GM19372 (cell line): ENCODE data around the gene SCYL1.
A peak's percentile ranks its signal among the peaks of the same experiment; 100 is the strongest.
"Not testable (repeated sequence)": the region's sequence is repeated elsewhere in the genome, so short reads cannot be mapped to it uniquely, and the experiment has no call there.

Source experiments
- ATAC-seq: cut with Tn5 transposase; IDR thresholded peaks from one replicate; pipeline ENCODE4 v1.9.1; 2021; ENCODE audit warnings: mild to moderate bottlenecking, low read depth, moderate library complexity; ENCODE audit not compliant: unreplicated experiment

Gene SCYL1

GRCh38 chr11:65564879-65565559, 40.1 kb downstream of the SCYL1 start:
- ATAC-seq, result not testable (repeated sequence)

DNA sequence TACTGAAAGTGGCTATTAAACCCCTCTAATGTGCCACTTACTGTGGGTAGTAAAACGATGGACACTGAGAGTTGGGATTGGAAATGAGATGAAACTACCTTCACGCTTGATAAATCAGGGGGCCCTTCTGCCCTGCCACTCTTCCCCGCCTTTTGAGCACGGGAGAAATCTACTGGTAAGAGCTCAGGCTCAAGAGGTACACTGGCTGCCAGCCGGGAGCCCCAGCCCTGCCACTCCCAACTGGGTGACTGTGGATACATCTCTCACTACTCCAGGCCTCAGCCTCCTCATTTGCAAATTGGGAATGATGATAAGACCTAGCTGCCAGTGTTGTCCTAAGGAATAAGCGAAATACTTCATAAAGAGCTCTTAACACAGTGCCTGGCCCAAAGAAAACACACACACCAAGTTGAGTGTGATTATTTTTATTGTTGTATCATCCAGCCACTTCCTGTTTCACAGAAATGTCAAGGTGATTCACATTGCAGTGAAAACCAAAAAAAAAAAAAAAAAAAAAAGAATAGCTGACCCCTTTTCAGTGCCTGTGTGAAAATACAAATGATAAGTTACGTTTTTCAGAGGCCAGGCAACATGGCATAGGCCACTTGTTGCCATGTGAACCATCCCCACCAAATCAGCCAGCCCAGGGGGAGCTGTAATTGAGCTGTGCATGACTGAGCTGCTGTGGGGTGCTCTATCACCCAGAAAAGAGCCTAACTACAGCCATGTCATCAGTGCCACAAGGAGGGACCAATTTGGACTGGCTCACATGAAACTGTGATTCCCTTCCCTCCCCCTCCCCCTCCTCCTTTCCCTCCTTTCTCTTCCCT, 41.0 kb downstream of the SCYL1 start:
- ATAC-seq, result no peak

DNA sequence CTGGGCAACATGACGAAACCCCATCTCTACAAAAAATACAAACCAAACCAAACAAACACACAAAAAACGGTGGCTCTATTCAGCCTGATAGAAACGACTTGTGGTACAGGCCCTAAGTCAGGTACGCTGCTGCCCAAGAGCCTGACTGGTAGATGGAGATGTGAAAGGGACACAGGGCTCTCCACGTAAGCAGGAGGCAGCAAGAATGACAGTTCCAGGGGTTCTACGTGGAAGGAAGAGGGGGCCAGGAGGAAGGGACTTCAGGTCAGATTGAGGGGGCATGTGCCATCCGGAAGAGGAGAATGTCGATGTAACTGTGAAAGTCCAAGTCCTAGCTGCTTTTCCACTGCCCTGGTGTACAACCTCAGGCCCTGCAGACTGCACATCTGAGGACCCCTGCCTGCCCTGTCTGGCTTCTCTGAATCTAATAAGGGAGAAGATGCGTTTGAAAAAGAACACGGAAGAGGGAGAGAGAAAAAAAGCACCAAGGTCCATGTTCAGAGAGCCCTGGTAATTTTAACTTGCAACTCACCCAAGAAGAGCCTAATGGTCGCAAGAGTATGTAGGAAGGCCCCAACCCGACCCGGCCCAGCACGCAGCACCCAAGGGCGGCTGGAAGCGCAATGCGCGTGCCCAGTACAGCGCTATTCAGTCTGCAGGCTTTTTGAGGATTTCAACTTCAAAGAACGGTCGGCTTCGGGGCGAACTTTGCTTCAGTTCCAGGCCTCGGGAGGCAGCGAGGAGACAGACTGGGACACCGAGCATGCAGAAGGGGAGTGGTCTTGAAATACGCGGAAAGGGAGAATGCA, 44.5 kb downstream of the SCYL1 start:
- ATAC-seq, result peak; percentile 1

DNA sequence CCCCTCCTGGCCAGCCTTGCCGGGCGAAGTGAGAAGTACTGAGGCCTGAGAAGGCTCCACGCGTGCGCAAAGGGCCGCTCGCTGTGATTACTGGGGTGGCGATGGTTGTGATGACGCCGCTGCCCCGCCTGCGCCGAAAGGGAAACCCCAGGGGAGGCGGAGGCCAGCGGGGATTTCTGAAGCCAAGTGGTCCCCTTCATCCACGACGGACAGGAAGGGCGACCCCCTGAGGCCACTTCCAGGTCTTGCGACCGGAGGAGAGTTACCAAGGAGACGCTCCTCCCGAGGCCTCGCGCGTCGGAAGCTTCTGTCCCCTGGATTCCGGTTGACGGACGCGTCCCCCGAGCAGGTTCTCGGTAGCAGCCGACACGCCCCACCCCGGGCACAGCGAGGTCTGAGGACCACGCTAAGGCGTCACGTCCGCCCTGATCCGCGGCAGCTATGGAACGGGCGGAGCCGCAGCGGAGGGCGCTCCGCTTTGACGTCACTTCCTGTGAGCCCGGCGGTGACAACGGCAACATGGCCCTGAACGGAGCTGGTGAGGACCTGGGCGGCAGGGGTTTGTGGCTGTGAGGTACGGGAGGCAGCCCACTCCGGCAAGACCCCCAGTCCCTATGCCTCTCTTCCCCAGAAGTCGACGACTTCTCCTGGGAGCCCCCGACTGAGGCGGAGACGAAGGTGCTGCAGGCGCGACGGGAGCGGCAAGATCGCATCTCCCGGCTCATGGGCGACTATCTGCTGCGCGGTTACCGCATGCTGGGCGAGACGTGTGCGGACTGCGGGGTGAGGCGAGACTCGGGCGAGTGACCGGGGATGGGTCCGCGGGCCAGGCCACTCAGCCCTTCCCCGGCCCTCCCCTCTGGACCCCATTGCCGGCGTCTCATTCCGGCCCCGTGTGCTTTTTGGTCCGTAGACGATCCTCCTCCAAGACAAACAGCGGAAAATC, 45.4 kb downstream of the SCYL1 start, which contains the start of gene ZNRD2:
Gene ZNRD2 (plus strand): TSS at position 505 of the 946 bp plus-strand sequence. CDS start 15 bp downstream, at position 520.
- peak; percentile 60 for ATAC-seq

DNA sequence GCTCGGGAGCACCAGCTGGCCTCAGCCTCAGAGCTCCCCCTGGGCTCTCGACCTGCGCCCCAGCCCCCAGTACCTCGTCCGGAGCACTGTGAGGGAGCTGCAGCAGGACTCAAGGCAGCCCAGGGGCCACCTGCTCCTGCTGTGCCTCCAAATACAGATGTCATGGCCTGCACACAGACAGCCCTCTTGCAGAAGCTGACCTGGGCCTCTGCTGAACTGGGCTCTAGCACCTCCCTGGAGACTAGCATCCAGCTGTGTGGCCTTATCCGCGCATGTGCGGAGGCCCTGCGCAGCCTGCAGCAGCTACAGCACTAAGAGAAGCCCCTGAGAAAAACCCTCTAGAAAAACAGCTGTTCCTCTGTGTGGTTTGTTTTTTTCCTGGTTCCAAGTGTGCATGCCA, 46.5 kb downstream of the SCYL1 start:
- no peak for ATAC-seq

- no peak for ATAC-seq
Observed at GRCh38 chr11:65571940-65572339, 47.1 kb downstream of the SCYL1 start.

GRCh38 chr11:65572356-65573051, 47.6 kb downstream of the SCYL1 start, which contains the start of gene FAM89B:
TSS of gene FAM89B (plus strand) at chr11:65572538. CDS start at chr11:65572670, 132 bp downstream.
- ATAC-seq, result no peak

- no peak for ATAC-seq
Observed at GRCh38 chr11:65573391-65574079, 48.7 kb downstream of the SCYL1 start.

DNA sequence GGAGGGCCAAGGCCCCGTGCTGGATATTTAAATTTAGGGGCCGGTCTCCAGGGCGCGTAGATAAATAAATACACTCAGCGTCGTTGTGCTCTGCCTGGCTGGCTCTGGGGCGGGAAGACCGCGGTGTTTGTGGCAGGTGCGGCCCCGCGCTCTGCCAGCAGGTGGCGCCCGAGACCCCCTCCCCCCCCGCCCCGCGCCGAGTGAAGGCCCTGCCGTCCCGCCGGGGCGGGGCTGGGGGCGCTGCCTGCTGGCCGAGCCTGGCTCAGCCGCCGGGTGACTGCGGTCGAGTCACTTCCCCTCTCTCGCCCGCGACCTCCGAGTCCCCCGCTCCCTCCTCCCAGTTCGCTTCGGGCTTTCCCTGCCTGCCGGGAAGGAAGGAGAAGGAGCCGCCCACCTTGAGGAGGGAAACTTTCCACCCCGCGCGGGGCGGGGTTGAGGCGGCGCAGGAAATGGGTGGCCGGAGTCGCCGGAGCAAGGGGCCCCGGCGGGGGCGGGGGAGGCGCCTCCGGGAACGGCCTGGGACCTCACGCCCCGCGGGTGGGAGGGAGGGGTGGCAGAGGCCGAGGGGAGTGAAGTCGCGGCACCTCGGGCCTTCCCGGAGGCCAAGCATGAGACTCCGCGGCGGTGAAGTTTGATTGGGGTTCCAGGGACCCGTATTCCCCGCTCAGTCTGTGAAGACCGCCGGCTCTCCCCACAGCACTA, 49.4 kb downstream of the SCYL1 start:
- peak; percentile 30 for ATAC-seq

DNA sequence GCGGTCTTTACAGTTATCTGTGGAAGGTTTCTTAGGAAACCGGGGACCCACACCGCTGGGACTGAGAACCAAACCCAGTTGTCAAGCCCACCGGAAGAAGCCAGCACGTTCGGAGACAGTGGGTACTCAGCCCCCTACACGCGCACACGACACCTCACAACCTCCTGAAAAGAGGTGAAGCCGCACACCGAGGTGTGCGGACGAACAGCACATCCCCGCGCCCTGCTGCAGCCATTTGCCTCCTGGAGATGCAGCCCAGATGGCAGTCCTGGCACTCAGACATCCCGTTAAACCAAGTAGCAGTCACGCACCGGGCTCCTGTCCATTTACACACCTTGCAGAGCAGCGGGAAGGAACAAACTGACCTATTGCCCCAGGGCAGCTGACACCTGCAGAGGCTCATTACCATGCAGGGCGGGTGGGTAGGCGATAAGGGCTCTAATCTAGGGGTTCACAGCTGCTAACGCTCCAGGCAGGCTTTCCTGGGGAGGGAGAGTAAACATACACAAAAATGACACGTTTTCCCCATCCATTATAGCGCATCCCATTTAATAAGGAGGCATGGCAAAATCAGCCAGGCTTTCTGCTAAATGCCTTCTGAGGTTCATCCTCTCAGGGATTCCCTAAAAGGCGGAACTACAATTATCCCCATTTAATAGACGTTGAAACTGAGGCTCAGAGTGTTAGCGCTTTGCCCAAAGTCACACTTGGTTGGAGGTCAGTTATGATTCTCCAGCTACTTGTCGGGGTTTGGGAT, 50.1 kb downstream of the SCYL1 start:
- ATAC-seq, result no peak

DNA sequence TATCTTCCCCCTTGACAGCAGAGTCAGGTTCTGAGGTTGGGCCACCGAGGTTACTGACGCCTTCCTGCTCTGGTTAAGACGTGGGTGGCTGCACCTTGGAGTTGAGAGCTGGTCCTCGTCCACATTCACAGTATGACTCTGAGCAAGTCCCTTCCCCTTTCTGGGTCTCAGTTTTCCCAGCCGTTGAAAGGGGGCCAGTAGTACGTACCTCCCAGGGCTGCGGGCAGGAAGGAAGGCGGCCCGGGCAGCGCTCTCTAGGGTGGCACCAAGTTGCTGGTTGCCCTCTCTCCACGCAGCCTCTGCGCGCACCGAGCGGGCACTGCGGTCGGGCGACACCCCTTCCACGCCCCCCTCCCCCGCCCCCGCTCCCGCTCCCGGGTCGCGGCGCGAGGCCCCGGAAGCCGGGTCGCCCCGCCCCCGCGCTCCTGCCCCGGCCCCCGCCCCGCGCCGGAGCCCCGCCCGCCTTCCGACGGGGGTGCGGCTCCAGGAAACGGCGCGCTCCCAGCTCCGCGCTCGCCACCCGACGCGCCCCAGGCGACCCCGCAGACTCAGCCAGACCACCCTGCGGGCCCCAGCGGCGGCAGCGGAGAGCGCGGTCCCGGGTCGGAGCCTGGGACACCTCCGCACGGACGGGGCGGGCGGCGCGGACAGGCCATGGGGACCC, 50.8 kb downstream of the SCYL1 start, which contains the start of gene EHBP1L1:
Gene EHBP1L1 (plus strand): TSS at position 486 of the 664 bp plus-strand sequence. CDS start 250 bp downstream, outside the sequence.
- ATAC-seq, result no peak

- ATAC-seq, result no peak
Observed at GRCh38 chr11:65576232-65576866, 51.5 kb downstream of the SCYL1 start.

DNA sequence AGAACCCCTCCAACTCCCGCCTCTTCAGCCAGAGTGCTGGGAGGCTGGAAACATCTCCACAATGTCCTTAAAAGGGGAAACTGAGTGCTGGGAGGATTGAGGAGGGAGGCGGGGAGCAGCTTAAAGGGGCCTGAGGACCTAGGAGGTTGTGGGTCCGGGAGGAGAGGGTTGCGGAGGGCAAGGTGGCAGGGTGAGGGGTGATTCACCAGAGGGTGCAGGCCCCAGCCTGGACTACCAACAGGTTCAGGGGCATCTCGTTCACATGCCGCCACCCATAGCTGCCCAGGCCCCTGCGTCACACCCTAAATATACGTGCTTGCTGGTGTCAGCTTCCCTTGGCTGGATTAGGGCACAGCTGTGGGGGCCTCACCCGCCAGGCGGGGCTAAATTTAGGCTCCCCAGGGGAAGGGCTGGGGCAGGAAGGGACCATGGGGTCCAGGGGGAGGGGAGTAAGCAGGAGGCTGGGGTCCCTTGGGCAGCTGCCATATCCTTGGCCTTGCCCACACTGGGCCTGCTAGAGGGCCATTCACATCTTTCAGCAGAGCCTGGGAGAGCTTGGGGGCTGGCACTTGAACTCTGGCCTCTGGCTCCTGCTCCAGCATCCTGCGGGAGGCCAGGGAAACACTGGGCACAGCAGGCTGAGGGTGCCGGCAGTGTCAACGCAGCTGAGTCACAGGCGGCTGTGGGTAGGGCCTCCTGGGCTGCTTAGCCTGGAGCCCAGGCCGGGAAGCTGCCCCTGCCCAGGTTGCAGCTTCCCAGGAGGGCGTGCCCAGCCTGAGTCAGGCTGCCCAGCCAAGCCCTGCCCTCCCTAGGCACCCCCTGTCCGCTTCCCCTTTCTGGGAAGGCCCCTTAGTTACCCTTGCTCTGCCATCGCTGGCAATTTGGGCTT, 52.2 kb downstream of the SCYL1 start:
- no peak for ATAC-seq

DNA sequence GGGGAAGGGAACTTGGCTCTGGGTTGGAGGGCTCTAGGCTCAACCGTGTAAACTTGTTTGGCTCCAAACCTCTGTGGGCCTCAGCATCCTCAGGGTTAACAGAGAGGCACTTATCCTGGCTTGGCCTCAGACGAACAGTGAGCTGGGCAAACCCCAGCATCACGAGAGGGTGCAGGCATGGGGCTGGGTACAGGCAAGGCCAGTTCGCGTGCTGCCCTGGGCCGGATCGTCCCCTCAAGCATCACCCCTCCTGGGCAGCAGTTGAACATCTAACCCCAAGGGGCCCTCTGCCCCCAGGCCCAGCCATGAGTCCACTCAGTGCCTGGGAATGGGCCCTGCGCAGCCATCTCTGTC, 52.9 kb downstream of the SCYL1 start:
- no peak for ATAC-seq

- ATAC-seq, result no peak
Observed at GRCh38 chr11:65578134-65578533, 53.3 kb downstream of the SCYL1 start.
